Skeletal muscle cell (primary cell): ENCODE measurements around the gene TMEM164.

ENCODE experiments used
- DNase-seq: peaks from one replicate; pipeline ENCODE4 v3.0.0-alpha.2; 2010; ENCODE audit warnings: low read depth
- H3K4me3 ChIP-seq: 2 replicates; pipeline ENCODE4 v1.5.1; 2011; ENCODE audit warnings: low read depth, mild to moderate bottlenecking, control low read depth, low read length, moderate library complexity

Gene TMEM164

GRCh38 chrX:110001740-110002299 lies 1.1 kb upstream of the TMEM164 start:
- peak overlapping the region; percentile 64 for H3K4me3 ChIP-seq

GRCh38 chrX:110003167-110004156 lies 548 bp downstream of the TMEM164 start:
- peak overlapping the region; percentile 64 for H3K4me3 ChIP-seq
- DNase-seq = no peak

More at GRCh38 chrX:110001740-110002299, 1.1 kb upstream of the TMEM164 start:
- no peak for DNase-seq

- peak overlapping the region; percentile 64 for H3K4me3 ChIP-seq
- DNase-seq = no peak
Measured at GRCh38 chrX:110004215-110004614, 1.3 kb downstream of the TMEM164 start.

GRCh38 chrX:110004731-110005369 lies 1.9 kb downstream of the TMEM164 start:
- no peak for DNase-seq
- H3K4me3 ChIP-seq = no peak overlapping the region

- no peak for DNase-seq
- no peak overlapping the region for H3K4me3 ChIP-seq
Measured at GRCh38 chrX:110006161-110006560, 3.2 kb downstream of the TMEM164 start.

GRCh38 chrX:110006821-110007375 lies 4.0 kb downstream of the TMEM164 start:
- H3K4me3 ChIP-seq = no peak overlapping the region
- no peak for DNase-seq

GRCh38 chrX:110008011-110008635 lies 5.2 kb downstream of the TMEM164 start:
- no peak for DNase-seq
- H3K4me3 ChIP-seq = no peak overlapping the region

- no peak for DNase-seq
- no peak overlapping the region for H3K4me3 ChIP-seq
Measured at GRCh38 chrX:110012818-110013485, 10.0 kb downstream of the TMEM164 start.

GRCh38 chrX:110013968-110014367 lies 11.1 kb downstream of the TMEM164 start:
- no peak for DNase-seq

GRCh38 chrX:110015032-110015431 lies 12.1 kb downstream of the TMEM164 start:
- H3K4me3 ChIP-seq = no peak overlapping the region
- no peak for DNase-seq

More at GRCh38 chrX:110013968-110014367, 11.1 kb downstream of the TMEM164 start:
- H3K4me3 ChIP-seq = no peak overlapping the region

GRCh38 chrX:110015915-110016314 lies 13.0 kb downstream of the TMEM164 start:
- peak; percentile 21 for DNase-seq
- no peak overlapping the region for H3K4me3 ChIP-seq

- H3K4me3 ChIP-seq = no peak overlapping the region
- no peak for DNase-seq
Measured at GRCh38 chrX:110020536-110020935, 17.6 kb downstream of the TMEM164 start.

GRCh38 chrX:110021258-110022022 lies 18.5 kb downstream of the TMEM164 start:
- H3K4me3 ChIP-seq = no peak overlapping the region
- no peak for DNase-seq

GRCh38 chrX:110022599-110023448 lies 19.9 kb downstream of the TMEM164 start:
- DNase-seq = no peak
- H3K4me3 ChIP-seq = no peak overlapping the region

- no peak for DNase-seq
- H3K4me3 ChIP-seq = no peak overlapping the region
Measured at GRCh38 chrX:110025395-110025794, 22.5 kb downstream of the TMEM164 start.

- no peak overlapping the region for H3K4me3 ChIP-seq
- DNase-seq = no peak
Measured at GRCh38 chrX:110026099-110026844, 23.4 kb downstream of the TMEM164 start.
